ENCODE results near the gene RTL1.

DNA sequence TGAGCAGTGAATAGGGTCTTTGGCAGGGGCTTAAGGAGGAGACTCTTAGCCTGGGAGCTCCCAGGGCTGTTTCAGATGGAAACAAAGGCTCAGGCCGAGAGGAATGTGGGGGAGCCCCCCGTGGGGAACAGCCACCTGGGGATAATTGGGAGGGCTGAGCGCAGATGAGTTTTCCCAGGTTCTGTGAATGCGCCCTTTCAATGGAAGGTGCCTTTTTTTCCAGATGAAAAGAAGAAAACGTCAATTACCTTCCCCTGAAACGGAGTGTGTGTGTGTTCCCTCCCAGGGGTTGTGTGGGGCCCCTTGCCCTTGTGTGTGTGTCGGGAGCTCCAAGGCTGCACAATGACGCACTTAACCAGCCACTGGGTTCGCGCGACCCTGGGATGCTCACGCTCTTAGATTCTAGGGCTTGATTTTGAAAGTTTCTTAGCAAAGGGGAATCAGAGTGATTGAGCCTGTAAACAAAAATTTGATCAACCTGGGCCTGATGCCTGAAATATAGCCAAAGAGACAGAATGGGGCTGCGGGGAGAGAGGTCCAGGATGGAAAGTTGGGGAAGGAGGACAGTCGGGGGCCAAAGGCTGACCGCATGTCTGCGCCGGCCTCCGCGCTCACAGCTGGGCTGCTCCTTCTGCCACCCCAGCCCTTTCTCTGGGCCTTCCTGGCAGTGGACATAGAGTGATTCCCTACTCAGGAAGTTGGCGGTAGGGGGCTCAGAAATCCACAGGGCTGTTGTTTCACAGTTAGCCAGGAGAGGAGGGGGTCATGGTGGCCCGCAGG, 63.0 kb downstream of the RTL1 start:
- TF ChIP-seq POLR2A (IDR thresholded peaks at IDR 0.05; ENCODE audit: low read length) (no peak), GATA1 (IDR thresholded peaks at IDR 0.05; ENCODE audit: low read depth, low read length) (no peak)

Data from erythroblast (primary cell).